Neuronal stem cell (in vitro differentiated cells): Measurements from ENCODE around the gene PEX26.
"Not testable (repeated sequence)": the region's sequence is repeated elsewhere in the genome, so short reads cannot be mapped to it uniquely, and the experiment has no call there.

ENCODE experiments used
- DNase-seq: peaks from one replicate; pipeline ENCODE4 v3.0.0-alpha.2; 2013; ENCODE audit warnings: low spot score
- H2AFZ ChIP-seq: one replicate; pipeline ENCODE4 v1.6.1; 2013; ENCODE audit warnings: mild to moderate bottlenecking, low read length, inconsistent platforms
- H2AK5ac ChIP-seq: 2 replicates; pipeline ENCODE4 v1.6.1; 2013; ENCODE audit warnings: low read depth, mild to moderate bottlenecking, inconsistent platforms, low read length, moderate library complexity, mixed read lengths
- H2BK120ac ChIP-seq: 2 replicates; pipeline ENCODE4 v1.6.1; 2013; ENCODE audit warnings: low read depth, mild to moderate bottlenecking, inconsistent platforms, low read length, moderate library complexity, mixed read lengths
- H2BK12ac ChIP-seq: one replicate; pipeline ENCODE4 v1.6.1; 2013; ENCODE audit warnings: low read length, inconsistent platforms
- H2BK15ac ChIP-seq: 2 replicates; pipeline ENCODE4 v1.6.1; 2013; ENCODE audit warnings: mild to moderate bottlenecking, low read length, inconsistent platforms, mixed read lengths
- H2BK5ac ChIP-seq: one replicate; pipeline ENCODE4 v1.6.1; 2013; ENCODE audit warnings: inconsistent platforms, mild to moderate bottlenecking, low read length, moderate library complexity
- H3K14ac ChIP-seq: one replicate; pipeline ENCODE4 v1.6.1; 2013; ENCODE audit warnings: low read length, inconsistent platforms
- H3K18ac ChIP-seq: 2 replicates; pipeline ENCODE4 v1.6.1; 2013; ENCODE audit warnings: low read length, inconsistent platforms
- H3K23ac ChIP-seq: 2 replicates; pipeline ENCODE4 v1.6.1; 2013; ENCODE audit warnings: low read depth, mild to moderate bottlenecking, mixed read lengths, low read length, inconsistent platforms; ENCODE audit not compliant: poor library complexity
- H3K27ac ChIP-seq: replicated peaks from 3 replicates; pipeline ENCODE4 v1.5.1; 2013; ENCODE audit warnings: low read length, inconsistent platforms
- H3K27me3 ChIP-seq, 3 experiments: 2 replicates each; pipeline ENCODE4 v1.6.1; 2013; ENCODE audit warnings: low read length in 3 of 3, mild to moderate bottlenecking in 2 of 3, inconsistent platforms in 1 of 3, low read depth in 1 of 3, mixed read lengths in 1 of 3, moderate library complexity in 1 of 3; ENCODE audit not compliant: control insufficient read depth in 3 of 3, insufficient read depth in 3 of 3
- H3K36me3 ChIP-seq, 2 donors: replicated peaks in 1 of 2; 2 replicates each; pipeline ENCODE4 v1.6.1; 2013; ENCODE audit warnings: low read length in 2 of 2; ENCODE audit not compliant: control insufficient read depth in 2 of 2, insufficient read depth in 2 of 2
- H3K4ac ChIP-seq: 2 replicates; pipeline ENCODE4 v1.6.1; 2013; ENCODE audit warnings: inconsistent platforms, mild to moderate bottlenecking, low read length, moderate library complexity
- H3K4me1 ChIP-seq, 2 donors: 1 replicate in 1 of 2; 2 replicates in 1 of 2; pipeline ENCODE4 v1.6.1; 2013; ENCODE audit warnings: low read length in 2 of 2, low read depth in 1 of 2; ENCODE audit not compliant: control insufficient read depth in 2 of 2, insufficient read depth in 1 of 2
- H3K4me2 ChIP-seq: one replicate; pipeline ENCODE4 v1.6.1; 2013; ENCODE audit warnings: mild to moderate bottlenecking, low read length, inconsistent platforms; ENCODE audit not compliant: insufficient read depth, poor library complexity, severe bottlenecking
- H3K4me3 ChIP-seq, 2 donors: 2 replicates each; pipeline ENCODE4 v1.5.1; 2013; ENCODE audit warnings: low read length in 2 of 2, mild to moderate bottlenecking in 2 of 2, inconsistent platforms in 1 of 2, moderate library complexity in 1 of 2
- H3K79me1 ChIP-seq: one replicate; pipeline ENCODE4 v1.6.1; 2013; ENCODE audit warnings: low read depth, mild to moderate bottlenecking, inconsistent platforms, low read length, moderate library complexity
- H3K9ac ChIP-seq: one replicate; pipeline ENCODE4 v1.6.1; 2013; ENCODE audit warnings: mild to moderate bottlenecking, low read depth, low read length, inconsistent platforms; ENCODE audit not compliant: poor library complexity
- H3K9me3 ChIP-seq, 2 donors: replicated peaks in 1 of 2; 2 replicates each; pipeline versions ENCODE3 to v1.6.1; 2013; ENCODE audit warnings: low read length in 2 of 2, mild to moderate bottlenecking in 2 of 2, inconsistent platforms in 1 of 2, low read depth in 1 of 2, mixed read lengths in 1 of 2, moderate library complexity in 1 of 2; ENCODE audit not compliant: control insufficient read depth in 2 of 2, insufficient read depth in 1 of 2
- H4K8ac ChIP-seq: one replicate; pipeline ENCODE4 v1.6.1; 2013; ENCODE audit warnings: low read depth, mild to moderate bottlenecking, inconsistent platforms, low read length, moderate library complexity
- H4K91ac ChIP-seq: one replicate; pipeline ENCODE4 v1.6.1; 2013; ENCODE audit warnings: low read length, low read depth, mild to moderate bottlenecking, inconsistent platforms; ENCODE audit not compliant: poor library complexity
- WGBS, 2 donors: extraction: QIAGEN DNeasy Blood & Tissue Kit; methylation state at CpG; one replicate each; pipeline ENCODE4 v1.1.7; 2013; ENCODE audit warnings: missing lambda C conversion rate in 2 of 2, mixed read lengths in 1 of 2; ENCODE audit not compliant: insufficient read length in 2 of 2, insufficient replicate concordance in 1 of 2; ENCODE audit errors: extremely low coverage in 2 of 2; 5-methylcytosine and 5-hydroxymethylcytosine counted together

PEX26 gene

GRCh38 chr22:18071968-18072310 lies 5.9 kb upstream of the PEX26 start:
- Histone ChIP-seq H3K4me3 (no peak overlapping the region), H2BK15ac (no peak overlapping the region), H3K9me3 (no peaks in the 10 kb centered on the region), H3K23ac (no peak overlapping the region), H3K4ac (no peak overlapping the region), H2BK12ac (no peak overlapping the region), H3K79me1 (no peaks in the 10 kb centered on the region), H3K4me1 (peaks cover 0 to 8% of the 10 kb centered on the region in 2 donors), H3K36me3 (no peaks in the 10 kb centered on the region), H2BK5ac (no peak overlapping the region), H2AFZ (no peak overlapping the region), H2BK120ac (no peak overlapping the region), H3K4me2 (no peak overlapping the region), H2AK5ac (no peak overlapping the region), H3K27ac (no peak overlapping the region), H4K91ac (no peak overlapping the region), H3K14ac (no peak overlapping the region), H3K27me3 (peaks cover 0 to 30% (median 0%) of the 10 kb centered on the region in 3 experiments), H3K9ac (no peak overlapping the region), H4K8ac (no peak overlapping the region), H3K18ac (no peak overlapping the region)
- WGBS, 2 donors = no CpG with 5 or more reads among the region's 1 CpG
- DNase-seq = no peak

GRCh38 chr22:18073467-18073866 lies 4.3 kb upstream of the PEX26 start:
- Histone ChIP-seq H2AK5ac (no peak overlapping the region), H4K8ac (no peak overlapping the region), H3K4me2 (no peak overlapping the region), H3K4me3 (no peak overlapping the region), H2BK12ac (no peak overlapping the region), H3K9me3 (no peaks in the 10 kb centered on the region), H3K14ac (no peak overlapping the region), H3K79me1 (peaks cover 1% of the 10 kb centered on the region), H2BK15ac (no peak overlapping the region), H3K4me1 (peaks cover under 1 to 11% of the 10 kb centered on the region in 2 donors), H3K23ac (no peak overlapping the region), H3K36me3 (no peaks in the 10 kb centered on the region), H2AFZ (no peak overlapping the region), H3K9ac (no peak overlapping the region), H3K27ac (no peak overlapping the region), H3K18ac (no peak overlapping the region), H2BK5ac (no peak overlapping the region), H3K27me3 (peaks cover 0 to 15% (median 0%) of the 10 kb centered on the region in 3 experiments), H4K91ac (no peak overlapping the region), H2BK120ac (no peak overlapping the region), H3K4ac (no peak overlapping the region)
- no peak for DNase-seq
- WGBS, 2 donors = no CpG with 5 or more reads among the region's 2 CpGs

GRCh38 chr22:18073927-18074326 lies 3.9 kb upstream of the PEX26 start:
- H2BK5ac ChIP-seq, H3K4me2 ChIP-seq, H4K91ac ChIP-seq, H3K4me3 ChIP-seq, H2BK15ac ChIP-seq, H4K8ac ChIP-seq, H3K4ac ChIP-seq, H2BK120ac ChIP-seq, H3K36me3 ChIP-seq, DNase-seq, H3K14ac ChIP-seq, H3K18ac ChIP-seq, H2AFZ ChIP-seq, H3K9ac ChIP-seq, H3K9me3 ChIP-seq, H3K27ac ChIP-seq, H3K79me1 ChIP-seq, H3K23ac ChIP-seq, H2AK5ac ChIP-seq, H2BK12ac ChIP-seq: not testable (repeated sequence)
- peaks cover 0 to 10% (median 0%) of the 10 kb centered on the region in 3 experiments for H3K27me3 ChIP-seq
- peaks cover 2 to 14% of the 10 kb centered on the region in 2 donors for H3K4me1 ChIP-seq
- no CpG with 5 or more reads among the region's 4 CpGs for WGBS, 2 donors

GRCh38 chr22:18075101-18075719 lies 2.6 kb upstream of the PEX26 start:
- Histone ChIP-seq H3K4me1 (peaks cover 2 to 14% of the 10 kb centered on the region in 2 donors), H2BK12ac (no peak overlapping the region), H3K9ac (peak overlapping the region; percentile 13), H4K8ac (no peak overlapping the region), H3K36me3 (peaks cover 3 to 11% of the 10 kb centered on the region in 2 donors), H2BK120ac (no peak overlapping the region), H2AK5ac (no peak overlapping the region), H3K4me2 (no peak overlapping the region), H3K27me3 (peaks cover 0 to 3% (median 0%) of the 10 kb centered on the region in 3 experiments), H4K91ac (no peak overlapping the region), H3K23ac (no peak overlapping the region), H3K18ac (no peak overlapping the region), H3K4ac (no peak overlapping the region), H3K14ac (no peak overlapping the region), H2AFZ (no peak overlapping the region), H3K9me3 (no peaks in the 10 kb centered on the region), H2BK5ac (no peak overlapping the region), H3K79me1 (peaks cover 1% of the 10 kb centered on the region), H3K4me3 (no peak overlapping the region), H3K27ac (no peak overlapping the region), H2BK15ac (no peak overlapping the region)
- no CpG with 5 or more reads among the region's 6 CpGs for WGBS, 2 donors
- DNase-seq = no peak
